OCI-LY7 (cell line): ENCODE data around the gene THRAP3. TPM values are rescaled to one million over a fixed set of nuclear protein-coding genes. Genes with fewer than 3 reads are reported as not detected.

Experiments
- BruUV-seq: library from RNA; stranded (reverse); fragments of 400-500 nt; replicated peaks from 2 replicates; lab custom pipeline; 2021; lab: Mats Ljungman, UMichigan
- CTCF ChIA-PET: fragments of 300-600 bp; sonication (Branson Sonifier 250); formaldehyde crosslinking; loops from one replicate; lab custom pipeline; 2022; ENCODE audit warnings: antibody characterized with exemption; ENCODE audit not compliant: unreplicated experiment; lab: Charles Lee
- POLR2A ChIA-PET: fragments of 300-600 bp; sonication (Branson Sonifier 250); formaldehyde crosslinking; loops from one replicate; lab custom pipeline; 2022; ENCODE audit warnings: antibody characterized with exemption; lab: Charles Lee
- DNase-seq: peaks from one replicate; pipeline ENCODE4 v3.0.0-alpha.2; 2015; ENCODE audit warnings: low spot score
- H2AFZ ChIP-seq: fragments of 200-600 bp; sonication (generic), shearing (Covaris generic); 2 replicates; pipeline ENCODE4 v1.6.1; 2014; ENCODE audit warnings: mild to moderate bottlenecking, antibody characterized with exemption, low read length, moderate library complexity
- H3K27ac ChIP-seq: fragments of 200-600 bp; sonication (generic); 2 replicates; pipeline ENCODE4 v1.5.1; 2014; ENCODE audit warnings: mixed run types, low read depth, mild to moderate bottlenecking, moderate library complexity, low read length, inconsistent platforms; ENCODE audit not compliant: poor library complexity, severe bottlenecking
- H3K36me3 ChIP-seq: fragments of 200-600 bp; sonication (generic); 2 replicates; pipeline ENCODE4 v1.6.1; 2014; ENCODE audit warnings: mild to moderate bottlenecking, antibody characterized with exemption, low read length, moderate library complexity, mixed read lengths; ENCODE audit not compliant: insufficient read depth
- H3K4me1 ChIP-seq: fragments of 200-600 bp; sonication (generic); 2 replicates; pipeline ENCODE4 v1.5.1; 2014; ENCODE audit warnings: mild to moderate bottlenecking, low read length; ENCODE audit not compliant: insufficient read depth, poor library complexity, severe bottlenecking
- H3K4me2 ChIP-seq: fragments of 200-600 bp; sonication (generic); 2 replicates; pipeline ENCODE4 v1.6.1; 2014; ENCODE audit warnings: mild to moderate bottlenecking, low read length
- H3K4me3 ChIP-seq: fragments of 200-600 bp; sonication (generic); 2 replicates; pipeline ENCODE4 v1.5.1; 2014; ENCODE audit warnings: mild to moderate bottlenecking, low read depth, low read length; ENCODE audit not compliant: poor library complexity, severe bottlenecking
- H3K79me2 ChIP-seq: fragments of 200-600 bp; sonication (generic); 2 replicates; pipeline ENCODE4 v1.6.1; 2016; ENCODE audit warnings: low read depth, mild to moderate bottlenecking, low read length, moderate library complexity, mixed read lengths; ENCODE audit not compliant: insufficient read depth
- H3K9me2 ChIP-seq: fragments of 200-600 bp; sonication (generic); 2 replicates; pipeline ENCODE4 v1.6.1; 2016; ENCODE audit warnings: mild to moderate bottlenecking, low read length, mixed read lengths; ENCODE audit not compliant: insufficient read depth
- H3K9me3 ChIP-seq: fragments of 200-600 bp; sonication (generic); 2 replicates; pipeline ENCODE4 v1.6.1; 2014; ENCODE audit warnings: mild to moderate bottlenecking, mixed run types, low read length, mixed read lengths
- H4K20me1 ChIP-seq: fragments of 200-600 bp; sonication (generic); 2 replicates; pipeline ENCODE4 v1.6.1; 2014; ENCODE audit warnings: mild to moderate bottlenecking, antibody characterized with exemption, low read length, moderate library complexity, mixed read lengths; ENCODE audit not compliant: insufficient read depth
- CTCF ChIP-seq: fragments of 200-600 bp; sonication (generic); conservative IDR thresholded peaks from 2 replicates; pipeline ENCODE4 v1.5.1; 2014; ENCODE audit warnings: mild to moderate bottlenecking, antibody characterized with exemption, low read length, moderate library complexity, mixed read lengths
- EZH2phosphoT487 ChIP-seq: fragments of 200-600 bp; sonication (generic); IDR thresholded peaks from 2 replicates; pipeline ENCODE4 v1.6.1; 2018; ENCODE audit warnings: low read depth, borderline replicate concordance, mild to moderate bottlenecking, mixed run types, antibody characterized with exemption, low read length, moderate library complexity, mixed read lengths
- intact Hi-C: fragments of 100-400 bp; cut with micrococcal nuclease; formaldehyde crosslinking; loops from one replicate; pipeline ENCODE4 v1.10.0; 2022; ENCODE audit not compliant: unreplicated experiment
- total RNA-seq, 2 experiments: library from RNA; depleted of rRNA in 1 of 2; stranded (reverse); fragments of >200 nt in 1 of 2; shearing (Covaris generic) in 1 of 2; gene quantifications; 2 replicates each; pipeline ENCODE4 v1.2.3, GENCODE V29; 2014 to 2022

The THRAP3 gene
- total RNA-seq, 2 experiments from 2014 or later: 98.7 to 132 TPM

GRCh38 chr1:36175137-36176095 lies 48.8 kb upstream of the THRAP3 start:
- H3K4me2 ChIP-seq: peak overlapping the region; percentile 32; the same call in 1 of the 2 replicates
- H3K9me2 ChIP-seq: no peaks in the 10 kb centered on the region
- no peak overlapping the region for H3K4me3 ChIP-seq
- intact Hi-C loops: no loop called here
- H3K4me1 ChIP-seq: peaks cover 17% of the 10 kb centered on the region
- ChIA-PET POLR2A (interaction anchor here (1.2 kb wide), 1 partner anchor 48 kb away, joined by 3 read pairs; no protein-coding TSS in a partner anchor), CTCF (no interaction called here)
- TF ChIP-seq EZH2phosphoT487: no peak
- TF ChIP-seq CTCF: no peak
- peak overlapping the region; percentile 12 for H3K27ac ChIP-seq
- no peaks in the 10 kb centered on the region for H3K79me2 ChIP-seq
- no peaks in the 10 kb centered on the region for H4K20me1 ChIP-seq
- BruUV-seq: no TSS peak
- peak; percentile 68 for DNase-seq
- H3K36me3 ChIP-seq: peaks cover 95% of the 10 kb centered on the region
- H3K9me3 ChIP-seq: no peaks in the 10 kb centered on the region
- H2AFZ ChIP-seq: no peak overlapping the region

- Histone ChIP-seq H3K9me3 (no peaks in the 10 kb centered on the region), H3K79me2 (no peaks in the 10 kb centered on the region), H2AFZ (no peak overlapping the region), H3K9me2 (no peaks in the 10 kb centered on the region), H3K36me3 (peaks cover 95% of the 10 kb centered on the region), H3K4me3 (no peak overlapping the region), H4K20me1 (no peaks in the 10 kb centered on the region), H3K4me1 (peaks cover 17% of the 10 kb centered on the region), H3K27ac (no peak overlapping the region), H3K4me2 (no peak overlapping the region)
- no peak for DNase-seq
- no TSS peak for BruUV-seq
- intact Hi-C loops: no loop called here
- TF ChIP-seq CTCF (no peak), EZH2phosphoT487 (no peak)
- ChIA-PET POLR2A (interaction anchor here (1.2 kb wide), 1 partner anchor 47 kb away, joined by 3 read pairs; no protein-coding TSS in a partner anchor), CTCF (no interaction called here)
Observed at GRCh38 chr1:36176106-36176949, 47.9 kb upstream of the THRAP3 start.
